IPS-20b (cell line): ENCODE results near the gene LPP.

ENCODE experiments used
- H3K27ac ChIP-seq: one replicate; pipeline ENCODE4 v1.5.1; 2013; ENCODE audit warnings: low read length
- H3K27me3 ChIP-seq: 2 replicates; pipeline ENCODE4 v1.6.1; 2013; ENCODE audit warnings: mild to moderate bottlenecking, low read length, inconsistent platforms; ENCODE audit not compliant: insufficient read depth
- H3K36me3 ChIP-seq: 2 replicates; pipeline ENCODE4 v1.6.1; 2013; ENCODE audit warnings: low read depth, mild to moderate bottlenecking, inconsistent platforms, low read length, moderate library complexity; ENCODE audit not compliant: insufficient read depth
- H3K4me1 ChIP-seq: 2 replicates; pipeline ENCODE4 v1.6.1; 2013; ENCODE audit warnings: mild to moderate bottlenecking, control low read depth, inconsistent platforms, low read length, moderate library complexity; ENCODE audit not compliant: insufficient read depth
- H3K4me3 ChIP-seq: 2 replicates; pipeline ENCODE4 v1.5.1; 2013; ENCODE audit warnings: mild to moderate bottlenecking, low read length, inconsistent platforms
- H3K9ac ChIP-seq: 2 replicates; pipeline ENCODE4 v1.6.1; 2013; ENCODE audit warnings: low read depth, mild to moderate bottlenecking, inconsistent platforms, low read length, moderate library complexity
- H3K9me3 ChIP-seq: 2 replicates; pipeline ENCODE4 v1.6.1; 2013; ENCODE audit warnings: mild to moderate bottlenecking, low read depth, low read length, inconsistent platforms; ENCODE audit not compliant: insufficient read depth

LPP gene

DNA sequence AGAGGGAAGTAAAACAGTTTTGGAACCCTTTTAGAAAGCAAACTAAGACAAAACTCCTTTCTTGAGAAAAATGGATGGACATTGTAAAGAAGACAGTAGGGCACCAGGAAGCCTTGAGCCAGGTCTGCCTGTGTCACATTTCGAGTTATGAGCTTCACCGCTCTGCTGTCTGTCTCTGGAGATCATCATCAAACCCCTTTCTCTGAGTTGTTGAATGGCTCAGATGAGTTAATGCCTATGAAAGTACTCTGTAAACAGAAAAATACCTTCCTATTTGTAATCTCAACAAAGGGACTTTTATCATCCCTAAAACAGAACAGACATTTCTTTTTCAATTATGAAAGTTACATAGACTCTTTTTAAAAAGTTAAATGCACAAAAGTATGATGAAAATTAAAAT lies 145.8 kb downstream of the LPP start:
- H3K4me3 ChIP-seq, result no peak overlapping the region
- no peak overlapping the region for H3K9ac ChIP-seq
- peaks cover 63% of the 10 kb centered on the region for H3K4me1 ChIP-seq
- H3K27me3 ChIP-seq, result no peaks in the 10 kb centered on the region
- no peaks in the 10 kb centered on the region for H3K36me3 ChIP-seq
- H3K9me3 ChIP-seq, result no peaks in the 10 kb centered on the region
- H3K27ac ChIP-seq, result no peak overlapping the region

DNA sequence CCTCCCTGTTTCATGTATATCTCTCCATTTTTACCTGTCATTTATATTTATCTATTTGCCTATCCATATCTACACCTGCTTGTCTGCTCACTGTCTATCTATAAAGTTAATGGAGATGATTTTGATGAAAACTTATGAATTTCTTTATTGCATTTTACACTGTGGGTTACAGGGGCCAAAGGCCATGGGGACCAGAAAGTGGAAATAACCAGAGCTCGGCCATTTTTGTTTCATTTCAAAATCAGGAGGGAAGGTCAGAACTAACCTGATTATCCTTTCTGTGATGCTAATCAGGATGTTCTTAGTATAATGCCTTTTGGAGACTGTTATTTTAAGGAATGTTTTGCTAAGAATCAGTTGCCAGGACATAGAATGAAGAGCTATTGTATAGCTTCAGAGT lies 147.2 kb downstream of the LPP start:
- Histone ChIP-seq H3K27me3 (no peaks in the 10 kb centered on the region), H3K4me3 (peak overlapping the region; percentile 19; the same call in 1 of the 2 replicates), H3K27ac (no peak overlapping the region), H3K36me3 (no peaks in the 10 kb centered on the region), H3K4me1 (peaks cover 63% of the 10 kb centered on the region), H3K9me3 (no peaks in the 10 kb centered on the region), H3K9ac (peak overlapping the region; percentile 11; the same call in 1 of the 2 replicates)

DNA sequence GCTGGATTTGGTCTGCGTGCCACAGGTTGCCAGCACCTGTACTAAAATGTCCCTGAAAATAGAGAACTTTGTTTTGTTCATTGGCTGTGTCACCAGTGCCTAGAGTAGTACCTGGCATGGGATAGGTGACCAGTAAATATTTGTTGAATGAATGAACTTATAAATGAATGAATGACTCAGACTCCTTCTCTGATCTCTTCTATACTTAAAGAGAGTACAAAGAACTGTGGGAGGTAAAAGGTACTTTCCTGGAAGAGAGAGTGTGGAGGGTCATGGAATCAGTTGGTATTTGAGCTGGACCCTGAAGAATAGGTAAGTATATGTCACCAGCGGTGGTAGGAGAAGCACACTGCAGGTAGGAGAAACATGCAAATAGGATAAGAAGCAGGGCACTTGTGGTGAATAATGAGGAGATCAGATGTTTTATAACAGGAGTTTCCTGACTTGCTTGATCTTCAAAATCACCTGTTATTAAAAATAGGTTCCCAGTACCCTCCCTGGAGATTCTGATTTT lies 149.4 kb downstream of the LPP start:
- Histone ChIP-seq H3K9me3 (no peaks in the 10 kb centered on the region), H3K27ac (no peak overlapping the region), H3K36me3 (no peaks in the 10 kb centered on the region), H3K27me3 (no peaks in the 10 kb centered on the region), H3K9ac (no peak overlapping the region), H3K4me3 (peak overlapping the region; percentile 28; the same call in 1 of the 2 replicates), H3K4me1 (peaks cover 58% of the 10 kb centered on the region)

GRCh38 chr3:188303823-188304222 lies 149.9 kb downstream of the LPP start:
- no peak overlapping the region for H3K9ac ChIP-seq
- no peak overlapping the region for H3K4me3 ChIP-seq
- H3K4me1 ChIP-seq, result peaks cover 53% of the 10 kb centered on the region
- H3K27ac ChIP-seq, result no peak overlapping the region
- H3K36me3 ChIP-seq, result no peaks in the 10 kb centered on the region
- no peaks in the 10 kb centered on the region for H3K27me3 ChIP-seq
- H3K9me3 ChIP-seq, result no peaks in the 10 kb centered on the region

DNA sequence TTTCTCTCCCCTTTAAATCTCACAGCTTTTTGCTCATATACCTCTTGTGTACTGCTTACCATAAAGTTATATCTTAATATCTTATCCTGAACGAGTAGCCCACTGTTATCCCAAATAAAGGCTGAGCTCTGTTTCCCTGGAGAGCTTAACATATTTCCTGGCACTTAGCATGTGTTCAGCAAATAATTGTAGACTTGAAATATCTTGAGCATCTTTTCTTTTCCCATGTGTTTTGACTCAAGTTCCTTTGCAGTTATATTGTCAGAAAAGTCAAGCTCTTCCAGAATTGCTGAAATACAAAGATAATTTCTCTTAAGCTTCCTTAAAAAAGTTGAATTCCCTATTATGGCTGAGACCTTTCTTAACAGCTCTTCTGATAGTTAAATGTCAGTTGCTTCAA lies 150.5 kb downstream of the LPP start:
- no peaks in the 10 kb centered on the region for H3K36me3 ChIP-seq
- no peaks in the 10 kb centered on the region for H3K27me3 ChIP-seq
- peaks cover 46% of the 10 kb centered on the region for H3K4me1 ChIP-seq
- no peaks in the 10 kb centered on the region for H3K9me3 ChIP-seq
- H3K4me3 ChIP-seq, result no peak overlapping the region
- H3K27ac ChIP-seq, result no peak overlapping the region
- no peak overlapping the region for H3K9ac ChIP-seq

DNA sequence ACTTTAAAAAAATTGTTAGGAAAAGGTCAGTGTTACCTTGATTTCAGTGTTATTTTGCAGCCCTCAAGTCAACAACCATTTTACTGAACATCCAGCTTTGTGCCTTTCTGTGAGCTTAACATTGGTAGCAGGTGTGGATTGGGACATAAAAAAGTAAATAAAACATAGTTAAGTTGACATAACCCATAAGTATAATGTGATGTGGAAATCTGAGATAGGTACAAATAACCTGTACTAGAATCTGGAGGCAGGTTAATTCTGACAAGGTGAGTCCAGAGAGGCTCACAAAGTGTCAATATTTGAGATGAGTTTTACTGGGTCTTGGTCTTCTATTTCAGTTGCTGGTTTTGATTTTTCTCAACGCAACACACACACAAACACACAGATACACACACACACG lies 151.3 kb downstream of the LPP start:
- Histone ChIP-seq H3K9ac (no peak overlapping the region), H3K4me3 (no peak overlapping the region), H3K27me3 (no peaks in the 10 kb centered on the region), H3K9me3 (no peaks in the 10 kb centered on the region), H3K36me3 (no peaks in the 10 kb centered on the region), H3K27ac (no peak overlapping the region), H3K4me1 (peaks cover 39% of the 10 kb centered on the region)

- Histone ChIP-seq H3K27me3 (no peaks in the 10 kb centered on the region), H3K27ac (no peak overlapping the region), H3K36me3 (no peaks in the 10 kb centered on the region), H3K4me1 (peaks cover 28% of the 10 kb centered on the region), H3K9ac (no peak overlapping the region), H3K9me3 (no peaks in the 10 kb centered on the region), H3K4me3 (no peak overlapping the region)
Measured at GRCh38 chr3:188306435-188307005, 152.6 kb downstream of the LPP start.

GRCh38 chr3:188309437-188310269 lies 155.7 kb downstream of the LPP start:
- H3K4me1 ChIP-seq, result no peaks in the 10 kb centered on the region
- no peaks in the 10 kb centered on the region for H3K36me3 ChIP-seq
- no peak overlapping the region for H3K9ac ChIP-seq
- no peak overlapping the region for H3K27ac ChIP-seq
- H3K9me3 ChIP-seq, result no peaks in the 10 kb centered on the region
- H3K27me3 ChIP-seq, result no peaks in the 10 kb centered on the region
- H3K4me3 ChIP-seq, result no peak overlapping the region

DNA sequence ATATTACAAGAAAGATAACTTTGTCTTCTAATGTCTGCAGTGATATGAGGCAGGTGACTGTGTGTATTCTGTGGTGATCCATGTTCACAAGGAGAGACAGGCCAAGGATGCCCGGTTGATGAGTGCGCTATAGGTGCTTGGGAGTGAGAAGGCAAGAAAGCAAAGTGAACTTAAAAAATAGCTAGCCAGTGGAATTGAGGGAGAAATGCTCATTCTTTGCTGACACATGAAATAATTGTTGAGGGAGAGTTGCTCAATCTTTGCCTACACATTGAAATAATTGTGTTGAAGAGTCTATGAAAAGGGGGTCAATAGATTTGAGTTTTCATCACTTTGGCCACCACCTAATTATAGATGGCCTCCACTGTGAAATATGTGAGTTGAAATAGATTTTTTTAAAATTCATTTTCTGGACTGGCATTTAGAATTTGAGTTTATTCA lies 156.3 kb downstream of the LPP start:
- Histone ChIP-seq H3K9ac (no peak overlapping the region), H3K36me3 (no peaks in the 10 kb centered on the region), H3K9me3 (no peaks in the 10 kb centered on the region), H3K27me3 (no peaks in the 10 kb centered on the region), H3K27ac (no peak overlapping the region), H3K4me1 (no peaks in the 10 kb centered on the region), H3K4me3 (no peak overlapping the region)

- Histone ChIP-seq H3K9ac (no peak overlapping the region), H3K36me3 (no peaks in the 10 kb centered on the region), H3K27ac (no peak overlapping the region)
Measured at GRCh38 chr3:188315553-188315952, 161.6 kb downstream of the LPP start.

DNA sequence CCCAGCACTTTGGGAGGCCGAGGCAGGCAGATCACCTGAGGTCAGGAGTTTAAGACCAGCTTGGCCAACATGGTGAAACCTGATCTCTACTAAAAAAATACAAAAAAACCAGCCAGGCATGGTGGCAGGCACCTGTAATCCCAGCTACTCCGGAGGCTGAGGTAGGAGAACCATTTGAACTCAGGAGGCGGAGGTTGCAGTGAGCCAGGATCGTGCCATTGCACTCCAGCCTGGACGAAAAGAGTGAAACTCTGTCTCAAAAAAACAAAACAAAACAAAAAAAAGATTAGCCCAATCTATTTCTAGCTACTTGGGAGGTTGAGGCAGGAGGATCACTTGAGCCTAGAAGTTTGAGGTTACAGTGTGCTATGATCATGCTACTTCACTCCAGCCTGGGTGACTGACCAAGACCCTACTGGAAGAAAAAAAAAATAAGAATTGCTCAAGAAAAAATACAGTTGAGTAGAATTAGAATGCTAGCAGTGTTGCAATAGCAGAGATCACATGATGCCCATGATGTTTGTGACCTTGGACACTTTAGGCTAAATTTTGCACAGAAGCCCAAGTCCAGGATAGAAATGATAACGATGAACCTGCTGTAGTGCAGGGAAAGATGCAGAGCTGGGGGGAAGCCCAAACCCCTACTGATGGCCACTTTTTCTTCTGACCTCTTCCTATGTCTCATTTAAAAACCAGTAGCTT lies 162.2 kb downstream of the LPP start:
- Histone ChIP-seq H3K9ac (no peak overlapping the region), H3K27me3 (no peaks in the 10 kb centered on the region), H3K27ac (no peak overlapping the region), H3K36me3 (no peaks in the 10 kb centered on the region), H3K4me1 (no peaks in the 10 kb centered on the region), H3K4me3 (no peak overlapping the region), H3K9me3 (no peaks in the 10 kb centered on the region)

More at GRCh38 chr3:188315553-188315952, 161.6 kb downstream of the LPP start:
- no peaks in the 10 kb centered on the region for H3K4me1 ChIP-seq
- H3K9me3 ChIP-seq, result no peaks in the 10 kb centered on the region
- no peak overlapping the region for H3K4me3 ChIP-seq
- no peaks in the 10 kb centered on the region for H3K27me3 ChIP-seq
